ENCODE measurements around the gene LTK. TPM values are rescaled to one million over a fixed set of nuclear protein-coding genes. Genes with fewer than 3 reads are reported as not detected.

LTK gene
- total RNA-seq, 2 donors from 2014 or later, result 1.9 to 2.8 TPM

DNA sequence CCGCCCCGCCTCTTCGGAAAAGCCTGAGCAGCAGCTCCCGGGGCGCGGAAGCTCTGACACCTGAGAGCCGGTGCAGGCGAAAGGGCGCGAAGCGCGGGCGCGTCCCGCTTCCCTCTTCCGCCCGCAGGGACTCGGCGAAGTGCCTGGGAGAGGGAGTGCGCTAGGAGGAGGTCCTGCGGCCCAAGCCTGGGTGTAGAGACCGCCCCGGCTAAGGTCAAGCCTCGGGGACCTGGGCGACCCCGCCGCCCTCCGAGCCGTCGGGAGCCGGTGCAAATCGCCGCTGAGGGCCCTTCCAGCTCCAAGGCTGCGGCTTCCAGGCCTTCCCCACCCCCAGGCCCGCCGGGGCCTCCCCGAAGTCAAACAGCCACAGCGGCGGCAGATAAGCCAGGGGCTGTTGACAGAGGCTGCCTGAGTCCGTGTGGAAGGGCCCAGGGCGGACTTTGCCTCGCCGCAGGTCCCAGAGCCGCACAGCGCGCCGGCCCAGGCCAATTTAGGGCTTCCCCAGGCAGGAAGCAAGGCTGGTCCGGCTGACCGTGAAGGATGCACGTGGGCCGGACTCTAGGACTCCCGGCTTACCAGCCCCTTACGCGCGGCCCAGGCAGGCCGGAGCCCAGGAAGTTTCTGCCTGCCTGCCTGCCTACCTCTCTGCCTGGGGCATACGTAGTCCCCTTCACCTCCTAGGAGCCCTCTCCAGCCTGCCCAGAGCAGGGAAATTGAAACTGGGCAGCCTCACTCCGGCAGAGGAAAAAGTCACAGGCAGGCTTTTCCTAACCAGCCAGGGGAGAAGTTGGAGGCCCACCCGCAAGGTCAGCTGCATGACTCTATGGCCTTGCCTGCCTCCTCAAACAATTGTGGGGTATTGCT, 17.7 kb downstream of the LTK start:
- no peaks in the 10 kb centered on the region for H3K36me3 Mint-ChIP-seq (ENCODE audit: low read depth)
- no peak overlapping the region for H3K27ac Mint-ChIP-seq
- H3K4me3 Mint-ChIP-seq, result peak overlapping the region; percentile 53
- H3K4me1 Mint-ChIP-seq, result peaks cover 16% of the 10 kb centered on the region
- no peak for ATAC-seq (replicated peaks)
- H3K27me3 Mint-ChIP-seq, result peaks cover 11% of the 10 kb centered on the region
- H3K9me3 Mint-ChIP-seq, result no peaks in the 10 kb centered on the region

DNA sequence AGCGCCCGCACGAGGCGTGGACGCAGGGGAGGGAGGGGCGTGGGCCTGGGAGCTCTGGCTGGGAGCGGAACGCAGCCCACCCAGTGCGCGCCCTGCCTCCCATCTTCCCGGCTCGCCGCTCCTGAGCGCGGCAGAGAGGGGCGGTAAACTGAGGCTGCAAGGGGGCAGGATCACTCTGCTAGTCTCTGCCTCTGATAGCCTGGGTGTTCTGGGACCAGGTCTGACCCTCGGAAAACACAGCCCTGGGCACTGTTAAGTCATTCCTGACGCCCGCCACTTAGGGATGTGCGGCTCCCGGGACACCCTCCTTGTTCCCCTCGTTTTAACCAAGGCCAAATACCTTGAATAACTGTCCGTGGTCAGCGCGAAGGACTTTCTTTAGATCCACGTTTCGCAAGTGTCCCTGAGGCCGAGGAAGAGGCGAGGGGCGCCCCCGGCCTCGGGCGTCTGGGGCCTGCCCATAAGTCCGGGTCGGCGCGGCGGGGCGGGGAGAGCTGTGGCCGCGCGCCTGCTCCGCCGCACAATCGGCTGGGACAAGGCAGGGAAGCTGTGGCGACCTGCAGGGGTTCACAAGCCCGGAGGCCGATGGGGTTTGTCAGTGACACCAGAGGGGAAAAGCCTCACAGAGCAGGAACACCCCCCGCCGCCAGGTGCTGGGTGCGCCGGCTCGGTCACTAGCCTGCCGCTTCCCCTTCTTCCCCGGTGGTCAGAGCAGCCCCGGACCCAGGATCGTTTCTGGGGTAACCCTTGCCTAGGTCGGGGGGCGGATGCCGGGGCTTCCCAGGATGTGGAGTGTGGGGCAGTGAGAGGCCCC, 18.5 kb downstream of the LTK start:
- no peak for ATAC-seq (replicated peaks)
- Mint-ChIP-seq H3K27me3 (peaks cover 11% of the 10 kb centered on the region), H3K36me3 (ENCODE audit: low read depth) (no peaks in the 10 kb centered on the region), H3K4me1 (peaks cover 20% of the 10 kb centered on the region), H3K27ac (no peak overlapping the region), H3K9me3 (no peaks in the 10 kb centered on the region), H3K4me3 (peak overlapping the region; percentile 53)

DNA sequence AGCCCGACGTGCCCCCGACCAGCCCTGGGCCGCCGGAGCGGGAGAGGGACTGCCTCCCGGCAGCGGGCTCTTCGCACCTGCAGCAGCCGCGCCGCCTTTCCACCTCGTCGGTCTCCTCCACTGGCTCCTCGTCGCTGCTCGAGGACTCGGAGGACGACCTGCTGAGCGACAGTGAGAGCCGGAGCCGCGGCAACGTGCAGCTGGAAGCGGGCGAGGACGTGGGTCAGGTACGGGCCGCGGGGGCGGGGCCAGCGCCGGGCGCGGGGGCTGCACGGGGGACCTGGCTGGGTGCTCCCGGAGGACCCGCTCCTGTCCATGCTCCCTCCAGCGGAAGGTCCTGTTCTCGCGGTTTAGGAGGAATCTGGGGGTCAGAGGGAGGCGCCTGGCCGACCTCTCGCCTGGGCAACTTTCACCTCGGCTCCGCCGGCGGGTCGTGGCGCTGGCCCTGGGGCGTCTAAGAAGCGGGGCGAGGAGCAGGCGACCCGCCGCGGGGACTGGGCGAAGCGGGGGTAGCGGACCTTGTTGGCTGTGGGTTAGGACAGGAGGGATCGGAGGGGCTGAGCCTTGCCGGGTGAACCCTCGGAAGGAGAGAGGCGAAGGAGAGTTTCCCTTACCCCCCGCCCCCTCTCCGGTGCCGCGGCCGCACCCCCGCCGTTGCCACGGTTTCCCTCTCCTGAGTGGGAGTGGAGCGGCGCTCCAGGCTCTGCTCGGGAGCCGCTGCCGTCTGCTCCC, 19.3 kb downstream of the LTK start:
- Mint-ChIP-seq H3K9me3 (no peaks in the 10 kb centered on the region), H3K27me3 (peaks cover 11% of the 10 kb centered on the region), H3K27ac (no peak overlapping the region), H3K4me3 (peak overlapping the region; percentile 53), H3K36me3 (ENCODE audit: low read depth) (no peaks in the 10 kb centered on the region), H3K4me1 (peaks cover 22% of the 10 kb centered on the region)
- peak; percentile 6 for ATAC-seq (replicated peaks)

DNA sequence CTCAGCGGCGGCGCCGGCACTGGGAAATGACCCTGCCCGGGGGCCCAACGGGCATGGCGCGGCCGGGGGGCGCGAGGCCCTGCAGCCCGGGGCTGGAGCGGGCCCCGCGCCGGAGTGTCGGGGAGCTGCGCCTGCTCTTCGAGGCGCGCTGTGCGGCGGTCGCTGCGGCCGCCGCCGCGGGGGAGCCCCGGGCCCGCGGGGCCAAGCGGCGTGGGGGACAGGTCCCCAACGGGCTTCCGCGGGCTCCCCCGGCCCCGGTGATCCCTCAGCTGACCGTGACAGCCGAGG, 19.8 kb downstream of the LTK start:
- no peaks in the 10 kb centered on the region for H3K36me3 Mint-ChIP-seq (ENCODE audit: low read depth)
- peaks cover 11% of the 10 kb centered on the region for H3K27me3 Mint-ChIP-seq
- no peaks in the 10 kb centered on the region for H3K9me3 Mint-ChIP-seq
- no peak overlapping the region for H3K4me3 Mint-ChIP-seq
- H3K27ac Mint-ChIP-seq, result no peak overlapping the region
- peaks cover 22% of the 10 kb centered on the region for H3K4me1 Mint-ChIP-seq
- ATAC-seq (replicated peaks), result peak; percentile 13

DNA sequence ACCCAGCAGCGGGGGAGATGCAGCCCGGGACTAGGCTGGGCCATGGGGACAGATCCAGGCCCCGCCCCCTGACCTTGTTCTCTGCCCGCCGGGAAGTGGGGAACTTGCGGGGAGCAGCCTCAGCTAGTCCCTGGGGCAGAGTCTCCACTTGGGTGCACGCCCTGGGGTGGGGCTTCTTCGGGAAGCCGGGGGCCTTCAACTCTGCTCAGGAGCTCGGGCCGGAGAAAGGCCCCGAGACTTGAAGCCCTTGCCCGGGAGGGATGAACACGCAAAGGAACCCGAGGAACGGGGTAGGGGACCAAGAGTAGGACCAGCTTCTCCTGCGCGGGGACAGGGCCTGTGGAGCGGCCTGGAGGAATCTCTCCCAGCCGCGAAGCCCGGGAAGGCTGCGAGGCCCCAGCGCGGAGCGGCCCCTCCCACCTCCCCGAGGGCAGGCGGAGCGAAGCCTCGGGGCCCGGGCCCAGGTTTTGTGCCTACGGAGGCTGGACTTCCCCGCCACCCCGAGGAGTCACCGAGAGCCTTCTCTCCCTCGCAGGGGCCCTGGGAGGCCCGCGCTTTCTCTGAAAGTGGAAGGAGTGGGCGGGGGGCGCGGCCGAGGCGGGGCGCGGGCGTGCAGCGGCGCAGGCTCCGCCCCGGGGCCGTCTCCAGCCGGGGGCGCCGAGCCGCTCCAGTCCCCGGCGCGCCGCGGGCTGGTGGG, 20.3 kb downstream of the LTK start, which contains the start of gene ITPKA:
Gene ITPKA, plus strand, starts transcription at position 670 of the 697 bp plus-strand sequence. CDS start 54 bp downstream, outside the sequence.
- Mint-ChIP-seq H3K9me3 (no peaks in the 10 kb centered on the region), H3K27me3 (peaks cover 11% of the 10 kb centered on the region), H3K4me1 (peaks cover 22% of the 10 kb centered on the region), H3K36me3 (ENCODE audit: low read depth) (no peaks in the 10 kb centered on the region), H3K4me3 (peak within 1 kb of the TSS; percentile 88), H3K27ac (peak within 1 kb of the TSS; percentile 85)
- peak; percentile 84 for ATAC-seq (replicated peaks)

DNA sequence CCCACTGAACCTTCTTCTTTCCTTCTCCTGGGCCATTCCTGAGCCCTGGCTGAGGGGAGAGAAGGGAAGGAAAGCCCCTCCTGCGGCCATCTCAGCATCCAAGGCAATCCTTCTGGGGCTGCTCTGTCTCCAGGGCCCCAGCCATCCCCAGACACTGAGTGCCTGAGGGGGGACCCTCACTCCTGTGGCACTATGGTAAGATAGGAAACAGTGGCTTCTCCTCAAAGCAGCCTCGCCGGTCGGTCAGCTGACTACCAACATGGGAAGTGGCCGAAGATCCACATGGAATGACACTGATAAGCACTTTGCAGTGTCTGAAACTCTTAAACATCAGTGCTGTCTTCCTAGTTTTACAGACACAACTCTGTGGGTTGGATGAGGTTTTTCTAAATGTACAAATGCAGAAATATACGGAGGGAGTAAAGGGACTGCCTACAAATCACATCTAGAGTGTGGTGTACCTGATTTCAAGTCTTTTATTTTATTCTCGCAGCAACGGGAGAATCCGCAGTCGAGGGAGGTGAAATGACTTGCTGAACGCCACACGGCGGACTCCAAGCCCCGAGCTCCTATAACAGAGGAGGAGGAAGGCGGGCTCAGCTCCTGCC, 20.9 kb downstream of the LTK start:
- H3K9me3 Mint-ChIP-seq, result no peaks in the 10 kb centered on the region
- H3K27ac Mint-ChIP-seq, result peak overlapping the region; percentile 85
- peaks cover 11% of the 10 kb centered on the region for H3K27me3 Mint-ChIP-seq
- H3K36me3 Mint-ChIP-seq (ENCODE audit: low read depth), result peaks cover 5% of the 10 kb centered on the region
- ATAC-seq (replicated peaks), result no peak
- peaks cover 27% of the 10 kb centered on the region for H3K4me1 Mint-ChIP-seq
- H3K4me3 Mint-ChIP-seq, result peak overlapping the region; percentile 88

DNA sequence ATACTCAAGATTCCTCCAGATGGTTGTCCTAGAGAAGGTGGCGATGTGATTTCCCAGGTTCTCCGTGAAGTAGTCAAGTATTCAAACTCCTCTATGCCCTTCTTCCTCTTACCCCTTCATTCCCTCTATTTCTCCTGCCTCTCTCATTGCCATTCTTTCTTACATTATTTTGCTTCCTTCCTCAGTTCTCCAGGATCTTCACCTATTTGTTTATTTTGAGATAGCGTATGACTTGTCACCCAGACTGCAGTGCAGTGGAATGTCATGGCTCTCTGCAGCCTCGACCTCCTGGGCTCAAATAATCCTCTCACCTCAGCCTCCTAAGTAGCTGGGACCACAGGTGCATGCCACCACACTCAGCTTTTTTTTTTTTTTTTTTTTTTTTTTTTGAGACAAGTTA, 21.7 kb downstream of the LTK start:
- no peak overlapping the region for H3K27ac Mint-ChIP-seq
- peaks cover 6% of the 10 kb centered on the region for H3K27me3 Mint-ChIP-seq
- ATAC-seq (replicated peaks), result no peak
- peaks cover 7% of the 10 kb centered on the region for H3K36me3 Mint-ChIP-seq (ENCODE audit: low read depth)
- H3K4me1 Mint-ChIP-seq, result peaks cover 29% of the 10 kb centered on the region
- peak overlapping the region; percentile 88 for H3K4me3 Mint-ChIP-seq
- H3K9me3 Mint-ChIP-seq, result no peaks in the 10 kb centered on the region

DNA sequence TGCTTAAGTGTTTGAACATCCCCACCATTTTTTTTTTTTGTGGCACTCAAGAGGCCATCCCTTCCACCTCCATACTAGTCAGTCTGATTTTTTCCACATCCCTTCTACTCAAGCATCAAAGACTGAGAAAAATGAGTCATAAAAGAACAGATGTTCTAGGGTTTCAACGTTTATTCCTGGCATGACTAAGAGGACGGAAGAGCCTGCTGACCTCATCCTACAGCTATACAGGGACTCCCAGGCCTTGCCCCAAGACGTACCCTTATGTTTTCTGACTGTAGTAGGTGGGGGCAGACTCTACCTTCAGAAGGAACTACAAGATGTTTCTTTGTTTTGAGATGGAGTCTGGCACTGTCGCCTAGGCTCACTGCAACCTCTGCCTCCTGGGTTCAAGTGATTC, 23.3 kb downstream of the LTK start:
- peak; percentile 75 for ATAC-seq (replicated peaks)
- Mint-ChIP-seq H3K27ac (peak overlapping the region; percentile 3), H3K27me3 (no peaks in the 10 kb centered on the region), H3K4me3 (peak overlapping the region; percentile 10), H3K4me1 (peaks cover 29% of the 10 kb centered on the region), H3K9me3 (no peaks in the 10 kb centered on the region), H3K36me3 (ENCODE audit: low read depth) (peaks cover 7% of the 10 kb centered on the region)

DNA sequence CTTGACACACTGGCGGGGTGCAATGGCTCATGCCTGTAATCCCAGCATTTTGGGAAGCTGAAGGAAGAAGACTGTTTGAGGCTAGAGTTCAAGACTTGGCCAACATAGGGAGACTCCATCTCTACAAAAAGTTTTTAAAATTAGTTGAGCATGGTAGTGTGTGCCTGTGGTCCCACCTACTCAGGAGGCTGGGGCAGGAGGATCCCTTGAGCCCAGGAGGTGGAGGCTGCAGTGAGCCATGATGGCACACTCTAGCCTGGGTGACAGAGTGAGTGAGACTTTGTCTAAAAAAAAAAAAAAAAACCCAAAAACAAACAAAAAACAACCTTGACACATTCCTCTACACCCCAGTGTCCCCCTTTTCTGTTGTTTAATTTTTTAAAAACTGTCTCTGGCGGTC, 24.0 kb downstream of the LTK start:
- peaks cover 29% of the 10 kb centered on the region for H3K4me1 Mint-ChIP-seq
- peak overlapping the region; percentile 10 for H3K4me3 Mint-ChIP-seq
- no peak overlapping the region for H3K27ac Mint-ChIP-seq
- H3K36me3 Mint-ChIP-seq (ENCODE audit: low read depth), result peaks cover 7% of the 10 kb centered on the region
- no peak for ATAC-seq (replicated peaks)
- no peaks in the 10 kb centered on the region for H3K27me3 Mint-ChIP-seq
- H3K9me3 Mint-ChIP-seq, result no peaks in the 10 kb centered on the region

DNA sequence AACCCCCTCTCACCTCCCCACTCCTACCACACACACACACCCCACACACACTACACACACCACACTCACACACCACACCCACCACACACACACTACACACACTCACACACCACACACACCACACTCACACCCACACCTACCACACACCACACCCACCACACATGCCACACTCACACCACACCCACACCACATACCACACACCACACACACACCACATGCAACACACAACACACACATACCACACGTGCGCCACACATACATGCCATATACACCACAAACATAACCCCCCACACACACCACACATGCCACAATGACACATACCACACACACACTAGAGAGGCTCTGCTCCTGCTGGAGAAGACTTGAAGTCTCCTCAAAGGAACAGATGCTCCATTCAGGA, 25.8 kb downstream of the LTK start:
- Mint-ChIP-seq H3K36me3 (ENCODE audit: low read depth) (peaks cover 7% of the 10 kb centered on the region), H3K27ac (peak overlapping the region; percentile 66), H3K4me1 (peaks cover 39% of the 10 kb centered on the region), H3K4me3 (peak overlapping the region; percentile 2), H3K27me3 (no peaks in the 10 kb centered on the region), H3K9me3 (no peaks in the 10 kb centered on the region)
- peak; percentile 12 for ATAC-seq (replicated peaks)

DNA sequence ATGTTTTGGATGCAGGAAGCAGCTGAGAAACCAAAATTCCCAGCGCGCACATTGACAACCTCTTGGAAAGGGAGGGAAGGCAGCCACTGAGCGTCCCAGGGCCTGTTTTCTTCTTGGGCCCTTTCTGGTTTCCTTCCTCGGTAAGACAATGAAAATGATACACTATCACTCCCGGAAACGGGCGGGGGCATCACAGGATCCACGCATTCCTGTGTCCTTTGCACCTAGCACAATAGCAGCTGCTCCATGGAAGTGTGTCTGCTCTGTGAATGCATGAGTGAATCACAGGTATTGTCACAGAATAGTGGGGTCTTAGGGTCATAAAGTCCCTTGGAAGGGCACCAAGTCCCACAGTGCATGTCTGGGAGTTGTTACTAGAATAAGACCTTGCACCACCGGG, 26.2 kb downstream of the LTK start:
- Mint-ChIP-seq H3K4me3 (no peak overlapping the region), H3K27ac (peak overlapping the region; percentile 66), H3K36me3 (ENCODE audit: low read depth) (peaks cover 7% of the 10 kb centered on the region), H3K4me1 (peaks cover 36% of the 10 kb centered on the region), H3K27me3 (no peaks in the 10 kb centered on the region), H3K9me3 (no peaks in the 10 kb centered on the region)
- no peak for ATAC-seq (replicated peaks)

DNA sequence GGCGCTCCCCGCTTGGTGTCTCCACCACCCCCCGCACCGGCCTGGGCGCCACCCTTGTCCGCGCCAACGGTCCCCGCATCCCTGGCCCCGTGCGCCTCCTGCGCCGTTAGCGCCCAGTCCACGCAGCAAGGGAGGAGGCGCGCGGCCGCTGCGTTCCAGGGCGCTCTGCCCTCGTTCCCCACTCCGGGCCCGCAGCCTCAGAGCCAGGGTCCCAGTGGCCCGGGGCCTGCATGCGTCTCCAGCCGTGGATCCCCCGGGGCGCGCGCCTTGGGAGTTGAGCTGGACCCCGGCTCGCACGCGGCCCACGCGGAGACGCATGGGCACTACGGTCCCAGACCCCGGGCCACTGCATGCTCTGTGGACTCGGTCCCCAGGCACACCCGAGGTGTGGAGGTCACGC, 27.3 kb downstream of the LTK start:
- Mint-ChIP-seq H3K4me1 (peaks cover 28% of the 10 kb centered on the region), H3K27ac (no peak overlapping the region), H3K9me3 (no peaks in the 10 kb centered on the region), H3K4me3 (no peak overlapping the region), H3K36me3 (ENCODE audit: low read depth) (peaks cover 13% of the 10 kb centered on the region), H3K27me3 (no peaks in the 10 kb centered on the region)
- ATAC-seq (replicated peaks), result no peak

DNA sequence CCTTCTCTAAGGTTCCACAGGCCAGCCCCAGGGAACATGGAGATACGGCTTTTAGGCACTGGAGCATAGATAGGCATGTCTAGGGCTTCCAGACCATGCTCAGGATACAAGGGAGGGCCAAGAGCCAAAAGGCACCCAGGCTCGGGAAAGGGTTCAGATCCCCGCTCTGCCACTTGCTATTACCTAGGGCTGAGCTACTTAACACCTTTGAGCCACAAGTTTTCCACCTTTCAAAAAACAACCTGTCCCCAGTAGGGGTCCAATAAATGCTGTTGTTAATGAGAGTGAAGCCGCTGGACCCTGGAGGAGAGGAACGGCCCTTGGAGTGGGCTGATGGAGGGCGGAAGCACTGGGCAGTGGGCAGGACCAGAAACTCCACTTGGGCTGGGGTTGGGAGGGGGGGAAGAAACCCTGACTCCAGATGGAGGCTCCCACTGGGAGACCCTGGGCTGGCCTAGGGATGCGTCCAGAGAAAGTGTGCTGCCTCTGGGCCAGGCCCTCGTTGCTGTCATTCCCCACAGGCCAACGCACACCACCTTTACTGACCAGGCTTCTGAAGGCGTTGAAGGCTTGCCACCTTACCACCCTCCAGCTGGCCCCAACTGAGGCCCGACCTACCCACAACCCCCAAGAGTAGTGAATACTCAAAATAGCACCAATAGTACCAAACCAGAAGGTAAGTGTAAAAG, 28.5 kb downstream of the LTK start:
- Mint-ChIP-seq H3K27ac (no peak overlapping the region), H3K36me3 (ENCODE audit: low read depth) (peaks cover 25% of the 10 kb centered on the region), H3K4me3 (no peak overlapping the region), H3K4me1 (peaks cover 21% of the 10 kb centered on the region), H3K9me3 (no peaks in the 10 kb centered on the region), H3K27me3 (no peaks in the 10 kb centered on the region)
- no peak for ATAC-seq (replicated peaks)
